ENCODE results near the gene TGFA.

DNA sequence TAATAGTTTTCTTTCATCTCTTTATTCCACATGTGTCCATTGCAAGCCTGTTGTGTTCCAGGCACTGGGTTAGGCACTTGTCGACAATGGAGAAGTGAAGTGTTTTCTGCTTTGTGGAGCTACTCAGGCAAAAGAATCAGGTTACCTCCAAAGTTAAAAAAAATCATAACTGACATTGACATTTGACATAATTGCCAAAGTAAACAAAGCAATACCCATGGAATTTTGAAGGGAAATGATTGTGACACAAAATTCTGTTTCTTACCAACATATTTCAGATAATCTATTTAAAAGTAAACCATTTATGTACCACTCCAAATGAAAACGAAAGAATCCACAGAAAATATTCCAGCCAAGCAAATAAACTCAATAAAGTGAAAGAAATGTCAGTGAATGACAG, 6.4 kb upstream of the TGFA start:
- no peak for TF ChIP-seq ZNF274 (IDR thresholded peaks at IDR 0.05; ENCODE audit: insufficient read depth, insufficient read length)
- TF ChIP-seq, protein P1, sequence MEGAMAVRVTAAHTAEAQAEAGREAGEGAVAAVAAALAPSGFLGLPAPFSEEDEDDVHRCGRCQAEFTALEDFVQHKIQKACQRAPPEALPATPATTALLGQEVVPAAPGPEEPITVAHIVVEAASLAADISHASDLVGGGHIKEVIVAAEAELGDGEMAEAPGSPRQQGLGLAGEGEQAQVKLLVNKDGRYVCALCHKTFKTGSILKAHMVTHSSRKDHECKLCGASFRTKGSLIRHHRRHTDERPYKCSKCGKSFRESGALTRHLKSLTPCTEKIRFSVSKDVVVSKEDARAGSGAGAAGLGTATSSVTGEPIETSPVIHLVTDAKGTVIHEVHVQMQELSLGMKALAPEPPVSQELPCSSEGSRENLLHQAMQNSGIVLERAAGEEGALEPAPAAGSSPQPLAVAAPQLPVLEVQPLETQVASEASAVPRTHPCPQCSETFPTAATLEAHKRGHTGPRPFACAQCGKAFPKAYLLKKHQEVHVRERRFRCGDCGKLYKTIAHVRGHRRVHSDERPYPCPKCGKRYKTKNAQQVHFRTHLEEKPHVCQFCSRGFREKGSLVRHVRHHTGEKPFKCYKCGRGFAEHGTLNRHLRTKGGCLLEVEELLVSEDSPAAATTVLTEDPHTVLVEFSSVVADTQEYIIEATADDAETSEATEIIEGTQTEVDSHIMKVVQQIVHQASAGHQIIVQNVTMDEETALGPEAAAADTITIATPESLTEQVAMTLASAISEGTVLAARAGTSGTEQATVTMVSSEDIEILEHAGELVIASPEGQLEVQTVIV (IDR thresholded peaks at IDR 0.05; ENCODE audit: borderline replicate concordance, partially characterized antibody) = no peak
